Eye (tissue), 1 donor: ENCODE results near the gene NIM1K.
"Not testable (repeated sequence)": the region's sequence is repeated elsewhere in the genome, so short reads cannot be mapped to it uniquely, and the experiment has no call there.

Experiments used
- DNase-seq: peaks from one replicate; pipeline ENCODE4 v3.0.0-alpha.2; 2015

Gene NIM1K

GRCh38 chr5:43316421-43316820, 124.4 kb downstream of the NIM1K start:
- no peak for DNase-seq

- no peak for DNase-seq
Measured at GRCh38 chr5:43320846-43321245, 128.8 kb downstream of the NIM1K start.

- not testable (repeated sequence) for DNase-seq
Measured at GRCh38 chr5:43323488-43323887, 131.5 kb downstream of the NIM1K start.

- not testable (repeated sequence) for DNase-seq
Measured at GRCh38 chr5:43325624-43326023, 133.6 kb downstream of the NIM1K start.
